Measurements from ENCODE around the gene SLC6A16. TPM values are rescaled to one million over a fixed set of nuclear protein-coding genes. Genes with fewer than 3 reads are reported as not detected.
A peak's percentile ranks its signal among the peaks of the same experiment; 100 is the strongest.
"Not testable (repeated sequence)": the region's sequence is repeated elsewhere in the genome, so short reads cannot be mapped to it uniquely, and the experiment has no call there.

Gene SLC6A16
- total RNA-seq, 6 experiments from 2014 or later: 0.26 to 0.53 (median 0.40) TPM; not detected in 1

- Mint-ChIP-seq H3K4me3 (no peak within 1 kb of the TSS), H3K9me3 (no peaks in the 10 kb centered on the region), H3K27ac (no peak within 1 kb of the TSS), H3K36me3 (ENCODE audit: low read depth) (peaks cover under 1% of the 10 kb centered on the region; the same call in 1 of the 2 replicates), H3K4me1 (ENCODE audit: low read depth) (no peaks in the 10 kb centered on the region; the same call in 1 of the 2 replicates), H3K27me3 (ENCODE audit: insufficient read depth) (peaks cover 16% of the 10 kb centered on the region)
- DNase-seq: no peak
- no peak for TF ChIP-seq CTCF (IDR thresholded peaks at IDR 0.05)
These were observed 10.2 kb upstream of the SLC6A16 start, which contains the start of gene CD37 for GRCh38 chr19:49335071-49335783. Gene CD37 (plus strand): TSS chr19:49335406. CDS start chr19:49335541, 135 bp downstream.

GRCh38 chr19:49333811-49334288 lies 8.9 kb upstream of the SLC6A16 start:
- H3K4me3 Mint-ChIP-seq: no peak overlapping the region
- H3K36me3 Mint-ChIP-seq (ENCODE audit: low read depth): no peaks in the 10 kb centered on the region
- DNase-seq: no peak
- TF ChIP-seq CTCF (IDR thresholded peaks at IDR 0.05): no peak
- H3K27ac Mint-ChIP-seq: no peak overlapping the region
- H3K4me1 Mint-ChIP-seq (ENCODE audit: low read depth): no peaks in the 10 kb centered on the region; the same call in 1 of the 2 replicates
- no peaks in the 10 kb centered on the region for H3K9me3 Mint-ChIP-seq
- H3K27me3 Mint-ChIP-seq (ENCODE audit: insufficient read depth): peaks cover 16% of the 10 kb centered on the region

- peaks cover 12% of the 10 kb centered on the region for H3K27me3 Mint-ChIP-seq (ENCODE audit: insufficient read depth)
- no peak overlapping the region for H3K27ac Mint-ChIP-seq
- TF ChIP-seq CTCF (IDR thresholded peaks at IDR 0.05): no peak
- H3K9me3 Mint-ChIP-seq: no peaks in the 10 kb centered on the region
- H3K36me3 Mint-ChIP-seq (ENCODE audit: low read depth): no peaks in the 10 kb centered on the region
- no peaks in the 10 kb centered on the region; the same call in 1 of the 2 replicates for H3K4me1 Mint-ChIP-seq (ENCODE audit: low read depth)
- no peak overlapping the region for H3K4me3 Mint-ChIP-seq
- DNase-seq: no peak
These were observed 8.4 kb upstream of the SLC6A16 start for GRCh38 chr19:49333418-49333805.

- H3K27ac Mint-ChIP-seq; H3K4me1 Mint-ChIP-seq (ENCODE audit: low read depth); DNase-seq; H3K4me3 Mint-ChIP-seq; H3K9me3 Mint-ChIP-seq; H3K36me3 Mint-ChIP-seq (ENCODE audit: low read depth): not testable (repeated sequence)
- H3K27me3 Mint-ChIP-seq (ENCODE audit: insufficient read depth): peaks cover 12% of the 10 kb centered on the region
These were observed 7.9 kb upstream of the SLC6A16 start for GRCh38 chr19:49332691-49333417.

- no peak overlapping the region for H3K4me3 Mint-ChIP-seq
- H3K9me3 Mint-ChIP-seq: no peaks in the 10 kb centered on the region
- H3K27ac Mint-ChIP-seq: no peak overlapping the region
- TF ChIP-seq CTCF (IDR thresholded peaks at IDR 0.05): no peak
- H3K36me3 Mint-ChIP-seq (ENCODE audit: low read depth): no peaks in the 10 kb centered on the region
- no peaks in the 10 kb centered on the region; the same call in 1 of the 2 replicates for H3K4me1 Mint-ChIP-seq (ENCODE audit: low read depth)
- peak; percentile 28 for DNase-seq
- peaks cover 12% of the 10 kb centered on the region for H3K27me3 Mint-ChIP-seq (ENCODE audit: insufficient read depth)
These were observed 6.6 kb upstream of the SLC6A16 start for GRCh38 chr19:49331616-49332055.

- peaks cover 12% of the 10 kb centered on the region for H3K27me3 Mint-ChIP-seq (ENCODE audit: insufficient read depth)
- DNase-seq; H3K4me1 Mint-ChIP-seq (ENCODE audit: low read depth); H3K27ac Mint-ChIP-seq; H3K9me3 Mint-ChIP-seq; H3K36me3 Mint-ChIP-seq (ENCODE audit: low read depth); H3K4me3 Mint-ChIP-seq: not testable (repeated sequence)
These were observed 6.2 kb upstream of the SLC6A16 start for GRCh38 chr19:49331187-49331586.
